C4-2B (cell line): Measurements from ENCODE around the gene CTNNBL1.

ENCODE experiments used
- H3K27ac ChIP-seq: fragments of 450-650 bp; 2 replicates; pipeline ENCODE4 v1.5.1; 2017
- ZFX ChIP-seq: fragments of 450-650 bp; IDR thresholded peaks from 2 replicates; pipeline ENCODE4 v1.6.1; 2017
- TF ChIP-seq, protein P1 (sequence below): fragments of 450-650 bp; conservative IDR thresholded peaks from 2 replicates; pipeline ENCODE4 v1.5.1; 2017; ENCODE audit warnings: mild to moderate bottlenecking

The CTNNBL1 gene

DNA sequence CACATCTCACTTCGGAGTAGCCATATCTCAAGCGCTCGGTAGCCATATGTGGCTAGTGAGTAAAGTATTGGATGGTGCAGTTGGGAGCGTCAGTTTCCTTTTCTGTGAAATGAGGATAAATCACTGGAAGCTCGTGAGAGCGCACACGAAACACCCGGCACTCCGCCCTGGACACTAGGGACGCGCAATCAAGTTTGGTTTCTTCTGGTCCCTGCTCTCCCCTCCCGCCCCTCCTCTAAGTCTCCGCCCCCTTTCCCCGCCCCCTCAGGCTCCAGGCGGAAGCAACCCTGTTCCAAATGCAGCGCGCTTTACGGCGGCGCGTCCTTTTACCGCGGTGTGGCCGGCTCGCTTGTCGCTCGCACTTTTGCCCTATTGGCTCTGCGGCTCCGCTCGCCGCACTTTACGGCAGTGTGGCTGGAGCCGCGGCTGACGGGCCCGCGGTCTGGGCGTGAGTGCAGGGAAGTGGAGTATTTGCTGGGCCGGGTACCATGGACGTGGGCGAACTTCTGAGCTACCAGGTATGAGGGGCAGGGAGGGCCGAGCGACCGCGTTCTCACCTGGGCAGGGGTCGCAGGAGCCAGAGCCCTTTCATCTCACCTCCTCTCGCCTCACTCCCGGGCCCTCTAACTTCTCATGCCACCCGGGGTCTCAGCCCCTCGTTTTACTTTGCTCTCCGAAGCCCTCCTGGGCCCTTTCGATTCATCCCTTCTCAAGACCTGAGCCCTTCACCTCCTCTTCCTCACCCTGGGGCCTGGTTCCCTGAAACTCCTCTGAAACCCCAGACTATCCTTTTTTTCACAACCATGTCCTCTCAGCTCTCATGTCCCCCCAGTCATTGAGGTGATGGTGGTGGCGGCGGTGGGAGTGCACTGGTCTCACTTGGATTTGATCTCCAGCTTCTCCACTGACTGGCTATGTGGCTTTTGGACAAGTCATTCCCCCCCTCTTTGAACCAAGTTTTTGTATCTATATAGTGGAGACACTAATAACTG lies at the start of gene CTNNBL1:
TSS of gene CTNNBL1 (plus strand) at position 396 of the 992 bp plus-strand sequence. CDS start at position 489, 93 bp downstream.
- peak within 1 kb of the TSS; percentile 76 for H3K27ac ChIP-seq
- TF ChIP-seq, protein P1, sequence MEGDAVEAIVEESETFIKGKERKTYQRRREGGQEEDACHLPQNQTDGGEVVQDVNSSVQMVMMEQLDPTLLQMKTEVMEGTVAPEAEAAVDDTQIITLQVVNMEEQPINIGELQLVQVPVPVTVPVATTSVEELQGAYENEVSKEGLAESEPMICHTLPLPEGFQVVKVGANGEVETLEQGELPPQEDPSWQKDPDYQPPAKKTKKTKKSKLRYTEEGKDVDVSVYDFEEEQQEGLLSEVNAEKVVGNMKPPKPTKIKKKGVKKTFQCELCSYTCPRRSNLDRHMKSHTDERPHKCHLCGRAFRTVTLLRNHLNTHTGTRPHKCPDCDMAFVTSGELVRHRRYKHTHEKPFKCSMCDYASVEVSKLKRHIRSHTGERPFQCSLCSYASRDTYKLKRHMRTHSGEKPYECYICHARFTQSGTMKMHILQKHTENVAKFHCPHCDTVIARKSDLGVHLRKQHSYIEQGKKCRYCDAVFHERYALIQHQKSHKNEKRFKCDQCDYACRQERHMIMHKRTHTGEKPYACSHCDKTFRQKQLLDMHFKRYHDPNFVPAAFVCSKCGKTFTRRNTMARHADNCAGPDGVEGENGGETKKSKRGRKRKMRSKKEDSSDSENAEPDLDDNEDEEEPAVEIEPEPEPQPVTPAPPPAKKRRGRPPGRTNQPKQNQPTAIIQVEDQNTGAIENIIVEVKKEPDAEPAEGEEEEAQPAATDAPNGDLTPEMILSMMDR: peak; percentile 7; the same call in 1 of the 2 replicates
- peak; percentile 72 for TF ChIP-seq ZFX

DNA sequence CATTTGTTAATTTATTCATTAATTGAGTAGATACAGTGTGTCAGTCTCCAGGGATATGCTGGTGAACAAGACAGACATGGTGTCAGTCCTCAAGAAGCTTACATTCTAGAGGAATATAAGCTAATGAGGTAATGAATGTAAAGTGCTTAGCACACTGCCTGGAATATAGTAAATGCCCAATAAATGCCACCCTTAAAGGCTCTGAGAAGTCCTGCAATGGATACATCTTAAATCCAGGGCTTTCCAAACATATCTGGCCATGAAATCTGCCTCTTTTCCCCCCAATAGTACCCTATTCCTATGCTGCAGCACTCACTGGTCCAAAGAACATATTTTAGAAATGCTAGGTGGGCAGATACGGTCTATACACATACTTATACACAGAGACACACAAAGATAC lies 49.2 kb upstream of the CTNNBL1 start:
- H3K27ac ChIP-seq: no peak overlapping the region
- no peak for TF ChIP-seq ZFX
- TF ChIP-seq, protein P1: no peak

GRCh38 chr20:37647946-37648345 lies 45.9 kb upstream of the CTNNBL1 start:
- no peak overlapping the region for H3K27ac ChIP-seq
- TF ChIP-seq ZFX: no peak
- TF ChIP-seq, protein P1: no peak

GRCh38 chr20:37649017-37649416 lies 44.8 kb upstream of the CTNNBL1 start:
- no peak for TF ChIP-seq ZFX
- TF ChIP-seq, protein P1: no peak
- H3K27ac ChIP-seq: no peak overlapping the region

DNA sequence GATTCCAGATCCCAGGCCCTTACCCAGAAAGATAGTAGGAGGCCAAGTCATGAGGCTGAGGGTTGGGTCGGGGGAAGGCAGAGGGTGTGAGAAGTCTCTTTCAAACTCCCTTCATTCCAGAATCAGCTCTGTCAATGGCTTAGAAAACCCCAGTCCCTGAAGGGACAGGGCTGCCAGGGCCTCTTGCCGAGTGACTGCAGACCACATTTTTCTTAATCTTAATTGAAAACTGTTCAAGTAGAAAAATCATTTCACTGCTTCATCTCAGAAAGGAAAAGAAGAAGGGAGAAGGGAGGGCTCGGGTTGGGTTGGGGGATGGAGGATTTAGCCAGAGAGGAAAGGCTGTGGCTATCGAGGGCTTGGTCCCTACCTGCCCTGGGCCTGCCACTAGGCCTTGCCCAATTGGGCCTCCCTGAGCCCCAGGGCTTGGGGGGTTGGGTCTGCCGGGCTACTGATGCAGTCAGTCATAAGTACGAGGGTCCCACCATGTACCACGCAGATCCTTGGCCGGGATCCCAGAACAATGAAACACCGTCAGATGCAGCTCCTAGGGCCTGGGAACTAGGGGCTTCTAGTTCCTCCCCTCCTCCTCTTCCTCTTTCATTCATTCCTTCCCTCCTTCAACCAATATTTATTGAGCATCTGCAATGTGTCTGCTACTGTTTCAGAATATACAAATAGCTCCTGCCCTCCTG lies 44.0 kb upstream of the CTNNBL1 start:
- TF ChIP-seq ZFX: no peak
- TF ChIP-seq, protein P1: no peak

GRCh38 chr20:37650661-37651060 lies 43.2 kb upstream of the CTNNBL1 start:
- H3K27ac ChIP-seq: no peak overlapping the region
- TF ChIP-seq, protein P1: no peak
- no peak for TF ChIP-seq ZFX

More for the DNA sequence above, 44.0 kb upstream of the CTNNBL1 start:
- no peak overlapping the region for H3K27ac ChIP-seq

DNA sequence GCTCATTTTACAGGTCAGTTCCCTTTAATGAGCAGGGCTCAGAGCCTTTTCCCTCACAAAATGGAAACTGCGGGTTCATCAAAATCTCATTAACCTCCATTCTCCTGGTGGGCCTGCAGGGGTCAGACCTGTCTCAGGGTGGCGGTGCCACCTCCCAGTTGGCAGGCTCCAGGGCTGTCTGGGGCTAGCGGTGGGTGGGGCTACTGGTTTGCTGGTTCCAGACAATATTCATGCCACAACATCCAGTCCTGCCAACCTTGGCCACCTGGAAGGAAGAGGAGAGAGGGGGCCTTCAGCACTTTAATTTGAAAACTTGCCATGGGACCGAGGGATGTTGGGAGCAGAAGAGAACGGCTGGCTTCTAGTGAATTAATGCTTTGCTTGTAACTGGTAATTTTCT lies 41.9 kb upstream of the CTNNBL1 start:
- TF ChIP-seq, protein P1: peak; percentile 75
- no peak for TF ChIP-seq ZFX
- H3K27ac ChIP-seq: no peak overlapping the region
